HL-60/S4 treated with retinoic acid at 250 ng/mL for 4 days and 3 days (cell line): ENCODE data around the gene ARL2.
"Not testable (repeated sequence)": the region's sequence is repeated elsewhere in the genome, so short reads cannot be mapped to it uniquely, and the experiment has no call there.

Experiments
- in situ Hi-C: fragments of 300-500 bp; cut with MboI; formaldehyde crosslinking; loops from 2 replicates; pipeline ENCODE4 v1.7.0; 2022; ENCODE audit warnings: low sequenced_read_pairs

The ARL2 gene

GRCh38 chr11:65003968-65004367, 10.0 kb upstream of the ARL2 start:
- in situ Hi-C loops = not testable (repeated sequence)

- in situ Hi-C loops = no loop called here
Observed at GRCh38 chr11:65008016-65008415, 5.9 kb upstream of the ARL2 start.

GRCh38 chr11:65008873-65009272, 5.1 kb upstream of the ARL2 start:
- in situ Hi-C loops = no loop called here

DNA sequence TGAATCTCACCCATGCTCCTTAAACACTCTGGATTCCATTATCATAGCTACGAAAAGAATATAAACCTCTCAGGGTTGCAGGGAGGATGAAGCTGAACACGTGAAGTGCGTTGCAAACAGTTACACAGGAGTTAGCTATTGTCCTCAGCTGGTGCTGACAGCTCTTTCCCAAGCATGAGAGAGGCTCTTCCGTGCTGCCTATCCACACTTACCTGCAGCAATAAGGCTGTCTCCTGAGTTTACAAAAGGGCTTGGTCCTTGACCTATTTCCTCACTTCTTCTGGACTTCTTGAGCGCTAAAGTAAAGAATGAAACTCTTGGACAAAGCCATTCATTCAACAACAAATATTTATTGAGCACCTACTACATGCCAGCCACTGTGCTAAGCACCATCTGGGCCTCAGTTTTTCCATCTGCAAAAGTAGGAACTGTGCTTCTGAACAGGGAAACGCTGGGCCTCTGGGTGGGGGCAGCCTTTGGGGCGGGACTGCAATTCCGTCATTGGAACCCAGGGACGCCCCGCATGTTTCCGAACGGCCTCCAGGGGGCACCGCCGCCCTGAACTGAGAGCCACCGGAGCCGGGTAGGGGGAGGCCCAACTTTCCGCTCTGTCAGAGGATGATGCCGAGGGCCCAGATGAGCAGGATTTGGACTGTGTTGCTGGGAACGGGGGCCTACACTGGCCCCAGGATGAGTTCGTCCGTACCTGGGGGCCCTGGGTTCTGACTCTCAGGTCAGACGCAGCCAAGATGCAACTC, 651 bp upstream of the ARL2 start:
- in situ Hi-C loops = no loop called here

GRCh38 chr11:65014726-65015227, 817 bp downstream of the ARL2 start:
- in situ Hi-C loops = no loop called here

DNA sequence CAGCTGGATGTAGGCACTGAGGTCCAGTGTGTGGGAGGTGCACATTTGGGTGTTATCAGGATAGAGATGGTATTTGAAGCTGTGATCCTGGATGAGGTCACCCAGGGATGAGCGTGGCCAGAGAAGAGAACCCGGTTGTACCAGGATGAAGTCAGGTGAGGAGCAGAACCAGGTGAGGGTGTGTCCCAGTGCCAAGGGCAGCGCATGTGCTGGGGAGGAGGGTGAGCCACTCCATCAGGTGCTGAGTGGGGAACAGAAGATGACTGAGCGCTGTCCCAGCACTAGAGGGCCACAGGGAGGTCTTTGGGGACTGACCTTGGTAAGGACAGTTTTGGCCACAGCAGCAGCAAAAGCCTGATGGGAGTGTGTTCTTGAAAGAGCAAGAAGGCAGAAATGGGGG, 2.7 kb downstream of the ARL2 start:
- in situ Hi-C loops = no loop called here

GRCh38 chr11:65017937-65018336, 4.0 kb downstream of the ARL2 start:
- in situ Hi-C loops = no loop called here

DNA sequence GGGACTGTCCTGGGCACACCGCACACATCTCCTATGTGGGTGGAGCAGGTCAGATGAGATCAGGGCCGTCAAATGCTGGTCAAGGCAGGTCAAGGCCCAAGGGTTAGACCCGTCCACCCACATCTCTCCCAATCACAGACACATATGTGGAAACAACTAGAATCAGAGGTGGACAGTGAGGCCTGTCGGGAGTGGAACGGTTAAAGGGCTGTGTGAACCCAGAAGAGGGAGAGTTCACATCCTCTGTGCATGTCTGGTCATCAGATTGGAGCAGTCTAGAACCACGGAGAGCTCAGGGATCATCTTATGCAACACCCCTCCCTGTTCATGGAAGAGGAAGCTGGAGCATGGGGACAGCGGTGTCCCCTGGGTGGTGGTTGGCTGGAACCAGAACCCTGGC, 5.9 kb downstream of the ARL2 start:
- in situ Hi-C loops = no loop called here

- in situ Hi-C loops = no loop called here
Observed at GRCh38 chr11:65021003-65021402, 7.0 kb downstream of the ARL2 start.

DNA sequence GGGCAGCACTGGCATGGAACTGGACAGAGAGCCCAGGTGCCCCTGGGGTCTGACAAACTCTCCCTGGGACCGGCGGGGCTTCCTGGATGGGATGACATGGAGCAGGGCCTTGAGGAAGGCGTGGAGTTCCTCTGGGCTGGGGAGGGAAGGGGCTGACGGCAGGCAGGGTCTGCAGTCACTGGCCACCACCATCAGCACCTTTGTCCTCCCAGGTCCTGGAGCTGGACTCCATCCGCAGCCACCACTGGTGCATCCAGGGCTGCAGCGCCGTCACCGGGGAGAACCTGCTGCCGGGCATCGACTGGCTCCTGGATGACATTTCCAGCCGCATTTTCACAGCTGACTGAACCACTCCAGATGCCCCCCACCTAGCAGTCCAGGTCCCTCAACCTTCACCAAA, 7.5 kb downstream of the ARL2 start:
- in situ Hi-C loops = no loop called here

DNA sequence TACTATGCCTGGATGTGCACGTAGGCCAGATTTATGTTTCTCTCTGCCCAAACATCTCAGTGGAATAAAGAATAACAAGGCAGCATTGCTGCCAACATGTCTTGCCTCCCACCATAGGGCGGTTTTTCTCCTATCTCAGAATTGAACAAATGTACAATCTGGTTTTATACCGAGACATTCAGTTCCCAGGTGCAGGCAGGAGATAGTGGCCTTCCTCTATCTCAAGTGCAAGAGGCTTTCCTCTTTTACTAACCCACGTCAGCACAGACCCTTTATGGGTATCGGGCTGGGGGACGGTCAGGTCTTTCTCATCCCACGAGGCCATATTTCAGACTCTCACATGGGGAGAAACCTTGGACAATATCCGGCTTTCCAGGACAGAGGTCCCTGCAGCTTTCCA, 9.5 kb downstream of the ARL2 start:
- in situ Hi-C loops = not testable (repeated sequence)

DNA sequence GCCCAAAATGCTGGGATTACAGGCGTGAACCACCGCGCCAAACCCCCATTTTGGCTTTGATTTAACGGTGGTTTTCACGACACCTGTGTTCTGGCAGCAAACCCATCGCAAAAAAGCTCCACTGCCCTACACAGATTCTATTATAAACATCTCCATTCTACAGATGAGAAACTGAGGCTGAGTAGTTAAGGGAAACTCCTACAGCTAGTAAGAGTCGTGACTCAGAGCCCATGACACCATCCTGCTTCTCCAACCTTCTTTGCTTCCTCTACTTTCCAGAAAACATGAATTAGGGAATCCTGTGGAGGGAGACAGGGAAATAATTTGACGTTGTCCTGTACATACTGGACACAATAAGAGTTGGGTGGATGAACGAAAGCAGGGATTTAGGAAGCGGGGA, 12.8 kb downstream of the ARL2 start:
- in situ Hi-C loops = no loop called here

DNA sequence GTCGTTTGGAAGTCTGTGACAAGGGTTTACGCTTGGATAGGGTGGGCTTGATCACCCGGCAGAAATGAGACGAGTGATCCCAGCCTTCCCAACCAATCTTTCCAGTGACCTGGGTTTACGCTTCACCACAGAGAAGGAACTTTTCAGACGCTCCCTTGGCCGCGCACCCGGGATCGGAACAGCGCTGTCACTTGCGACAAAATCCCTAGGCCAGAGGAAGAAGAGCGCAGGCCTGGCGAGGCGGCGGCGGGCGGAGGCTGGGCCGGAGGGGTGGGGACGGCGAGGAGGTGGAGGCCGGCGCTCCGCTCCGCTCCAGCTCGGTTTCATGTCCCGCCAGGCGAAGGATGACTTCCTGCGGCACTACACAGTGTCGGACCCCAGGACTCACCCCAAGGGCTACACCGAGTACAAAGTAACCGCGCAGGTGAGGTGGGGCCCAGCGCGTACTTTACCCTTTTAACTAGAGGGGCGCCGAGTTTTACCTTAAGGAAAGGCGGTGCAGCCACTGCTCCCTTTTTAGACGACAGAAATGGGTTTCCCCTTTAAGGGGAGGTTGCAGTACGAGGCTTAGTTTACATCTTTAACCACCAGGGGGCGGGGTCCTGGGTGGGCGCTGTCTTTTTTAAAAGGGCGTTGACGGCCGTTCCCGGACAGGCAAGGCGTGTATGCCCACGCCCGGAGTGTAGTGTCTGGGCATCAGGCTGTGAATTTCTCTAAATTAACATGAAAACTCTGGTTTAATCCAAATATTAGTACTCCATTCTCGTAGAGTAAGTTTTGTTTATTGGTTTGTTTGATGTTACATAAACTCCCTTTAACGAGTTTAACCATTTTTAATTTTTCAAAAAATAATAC, 13.5 kb downstream of the ARL2 start, which contains the start of gene SNX15:
Gene SNX15, plus strand, starts transcription at position 227 of the 855 bp plus-strand sequence. Its CDS starts 99 bp downstream, at position 326.
- in situ Hi-C loops = no loop called here

DNA sequence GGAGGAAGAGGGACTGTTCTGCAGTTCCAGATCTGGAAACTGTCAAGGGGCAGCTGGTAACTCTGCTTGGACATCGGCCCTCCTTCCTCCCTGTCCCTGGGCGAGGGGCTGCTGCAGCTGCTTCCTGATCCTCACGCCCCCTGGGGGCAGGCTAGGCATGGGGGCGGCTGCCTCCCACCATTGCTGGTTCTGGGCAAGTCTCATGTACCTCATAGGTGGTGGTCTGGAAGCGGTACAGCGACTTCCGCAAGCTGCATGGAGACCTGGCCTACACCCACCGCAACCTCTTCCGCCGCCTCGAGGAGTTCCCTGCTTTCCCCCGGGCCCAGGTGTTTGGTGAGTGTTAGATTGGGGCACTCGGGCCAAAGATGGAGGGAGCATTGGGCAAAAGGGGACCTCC, 18.3 kb downstream of the ARL2 start:
- in situ Hi-C loops = no loop called here

DNA sequence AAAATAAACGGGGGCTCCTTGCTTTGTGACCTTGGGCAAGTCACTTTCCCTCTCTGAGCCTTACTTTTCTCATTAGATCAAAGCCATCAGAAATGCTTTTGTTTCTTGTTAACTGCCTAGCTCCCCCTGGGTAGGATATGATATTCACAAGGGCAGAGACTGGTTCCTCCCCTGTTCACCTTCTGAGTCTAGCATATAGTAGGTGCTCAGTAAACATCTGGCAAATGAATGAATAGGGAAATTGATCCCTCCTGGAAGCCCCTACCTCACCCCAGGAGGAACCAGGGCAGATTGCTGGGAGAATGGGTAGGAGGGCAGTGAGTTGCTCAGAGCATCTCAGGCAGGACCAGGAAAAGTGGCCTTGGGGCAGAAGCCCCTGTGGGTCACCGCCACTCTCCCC, 20.5 kb downstream of the ARL2 start:
- in situ Hi-C loops = no loop called here

GRCh38 chr11:65035579-65035978, 21.6 kb downstream of the ARL2 start:
- in situ Hi-C loops = no loop called here

DNA sequence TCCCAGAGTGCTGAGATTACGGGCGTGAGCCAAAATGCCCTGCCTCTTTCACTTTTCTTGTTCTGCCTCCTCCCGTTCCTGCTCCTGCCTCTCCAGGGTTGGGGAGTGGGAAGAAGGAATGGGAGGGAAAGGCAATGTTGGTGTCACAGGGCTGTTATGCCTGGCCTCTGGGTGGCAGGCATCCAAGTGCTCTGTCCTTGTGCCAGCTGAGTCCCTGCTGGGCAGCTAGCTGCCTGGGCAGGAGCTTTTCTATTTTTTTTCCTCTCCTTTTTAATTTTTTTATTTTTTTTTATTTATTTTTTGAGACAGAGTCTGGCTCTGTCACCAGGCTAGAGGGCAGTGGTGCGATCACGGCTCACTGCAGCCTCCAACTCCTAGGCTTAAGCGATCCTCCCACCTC, 23.0 kb downstream of the ARL2 start:
- in situ Hi-C loops = no loop called here

- in situ Hi-C loops = no loop called here
Observed at GRCh38 chr11:65040520-65040846, 26.5 kb downstream of the ARL2 start.

- in situ Hi-C loops = no loop called here
Observed at GRCh38 chr11:65040847-65041622, 27.1 kb downstream of the ARL2 start, which contains the start of gene SAC3D1. Gene SAC3D1, plus strand, starts transcription at chr11:65041210. Its CDS starts 83 bp downstream, at chr11:65041293.

DNA sequence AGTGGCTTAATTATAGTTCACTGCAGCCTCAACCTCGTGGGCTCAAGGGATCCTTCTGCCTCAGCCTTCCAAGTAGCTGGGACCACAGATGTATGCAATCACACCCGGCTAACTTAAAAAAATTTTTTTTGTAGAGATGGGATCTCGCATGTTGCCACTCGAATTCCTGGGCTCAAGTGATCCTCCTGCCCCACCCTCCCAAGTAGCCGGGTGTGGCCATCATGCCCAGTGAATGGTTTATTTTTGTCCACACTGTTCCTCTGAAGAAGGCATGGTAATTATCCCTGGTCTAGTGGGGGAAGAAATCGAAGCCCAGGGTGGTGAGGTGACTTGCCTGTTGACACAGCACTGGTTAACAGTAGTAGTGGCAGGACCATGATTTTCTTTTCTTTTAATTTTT, 28.9 kb downstream of the ARL2 start:
- in situ Hi-C loops = no loop called here

- in situ Hi-C loops = no loop called here
Observed at GRCh38 chr11:65043881-65044501, 30.0 kb downstream of the ARL2 start.
